SU-DHL-6 (cell line): ENCODE measurements around the gene SYTL2.
A peak's percentile ranks its signal among the peaks of the same experiment; 100 is the strongest.

Experiments
- H2AFZ ChIP-seq: fragments of 200-600 bp; sonication (generic); 2 replicates; pipeline ENCODE4 v1.6.1; 2014; ENCODE audit warnings: low read depth, mild to moderate bottlenecking, moderate library complexity, mixed read lengths, antibody characterized with exemption, low read length; ENCODE audit not compliant: severe bottlenecking
- H3F3A ChIP-seq: fragments of 200-600 bp; shearing (Covaris generic); 2 replicates; pipeline ENCODE4 v1.6.0; 2016; ENCODE audit warnings: antibody characterized with exemption, mild to moderate bottlenecking; ENCODE audit not compliant: insufficient read depth
- H3K27ac ChIP-seq: fragments of 200-600 bp; sonication (generic); 2 replicates; pipeline ENCODE4 v1.5.1; 2016; ENCODE audit warnings: low read depth, mild to moderate bottlenecking, low read length, moderate library complexity, mixed read lengths
- H3K27me3 ChIP-seq: fragments of 200-600 bp; sonication (generic), shearing (Covaris generic); 2 replicates; pipeline ENCODE4 v1.6.0; 2014; ENCODE audit warnings: mild to moderate bottlenecking, low read length
- H3K36me3 ChIP-seq: fragments of 200-600 bp; sonication (generic); 2 replicates; pipeline ENCODE4 v1.6.1; 2014; ENCODE audit warnings: mild to moderate bottlenecking, low read length, mixed read lengths
- H3K4me2 ChIP-seq: fragments of 300-600, 200-600 bp; shearing (Covaris generic), sonication (generic); 2 replicates; pipeline ENCODE4 v1.6.0; 2014; ENCODE audit warnings: low read length, low read depth, mild to moderate bottlenecking; ENCODE audit not compliant: poor library complexity, severe bottlenecking
- H3K4me3 ChIP-seq: fragments of 200-600 bp; sonication (generic); 2 replicates; pipeline ENCODE4 v1.5.1; 2014; ENCODE audit warnings: antibody characterized with exemption, low read length, mild to moderate bottlenecking, mixed read lengths; ENCODE audit not compliant: insufficient read depth, poor library complexity, severe bottlenecking
- H3K79me2 ChIP-seq: fragments of 200-600 bp; sonication (generic); 2 replicates; pipeline ENCODE4 v1.6.1; 2014; ENCODE audit warnings: mild to moderate bottlenecking, low read length, moderate library complexity; ENCODE audit not compliant: insufficient read depth
- H3K9ac ChIP-seq: fragments of 200-600 bp; sonication (generic); 2 replicates; pipeline ENCODE4 v1.7.0; 2014; ENCODE audit warnings: mild to moderate bottlenecking, low read length
- H3K9me2 ChIP-seq: fragments of 200-600 bp; sonication (generic); replicated peaks from 2 replicates; pipeline ENCODE4 v1.6.1; 2014; ENCODE audit warnings: low read length; ENCODE audit not compliant: insufficient read depth
- H3K9me3 ChIP-seq: fragments of 200-600 bp; sonication (generic); 2 replicates; pipeline ENCODE4 v1.6.1; 2014; ENCODE audit warnings: low read length, mixed read lengths; ENCODE audit not compliant: insufficient read depth
- H4K20me1 ChIP-seq: fragments of 200-600 bp; sonication (generic); 2 replicates; pipeline ENCODE4 v1.6.1; 2014; ENCODE audit warnings: low read depth, mild to moderate bottlenecking, antibody characterized with exemption, low read length, moderate library complexity, mixed read lengths
- EZH2phosphoT487 ChIP-seq: fragments of 200-600 bp; sonication (generic), shearing (Covaris generic); conservative IDR thresholded peaks from 2 replicates; pipeline ENCODE4 v1.6.1; 2018; ENCODE audit warnings: mild to moderate bottlenecking, antibody characterized with exemption, low read length, moderate library complexity, mixed read lengths
- TF ChIP-seq, protein P1 (sequence below): fragments of 200-600 bp; sonication (generic); IDR thresholded peaks from one replicate; pipeline ENCODE4 v1.5.1; 2017; ENCODE audit warnings: antibody characterized with exemption, mild to moderate bottlenecking, low read length, moderate library complexity; ENCODE audit not compliant: insufficient read depth, poor library complexity, severe bottlenecking

The SYTL2 gene

DNA sequence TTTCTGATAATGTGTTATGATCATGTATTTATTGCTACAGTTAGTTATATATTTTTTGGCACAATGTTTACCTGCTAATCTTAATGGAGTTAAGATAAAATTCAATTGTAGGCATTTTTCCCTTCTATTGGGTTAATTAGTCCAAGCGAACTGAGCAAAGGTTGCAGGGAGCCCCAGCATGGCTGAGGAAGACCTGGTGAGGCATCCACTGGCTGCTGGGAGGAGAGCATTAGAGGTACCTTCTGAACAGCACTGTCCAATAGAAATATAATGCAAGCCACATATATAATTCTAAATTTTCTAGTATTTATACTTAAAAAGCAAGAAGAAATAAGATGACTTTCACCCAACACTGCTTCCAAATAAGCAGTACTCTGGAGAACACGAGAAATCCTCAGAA is 163.9 kb downstream of the SYTL2 start:
- Histone ChIP-seq H3K4me2 (peak overlapping the region; percentile 96), H3K27me3 (no peaks in the 10 kb centered on the region), H4K20me1 (no peaks in the 10 kb centered on the region), H3K9me2 (no peaks in the 10 kb centered on the region), H3K79me2 (peaks cover 17% of the 10 kb centered on the region), H3K9ac (peak overlapping the region; percentile 71), H3K9me3 (no peaks in the 10 kb centered on the region), H3K27ac (peak overlapping the region; percentile 57; the same call in 1 of the 2 replicates), H3K4me3 (peak overlapping the region; percentile 81), H3K36me3 (no peaks in the 10 kb centered on the region), H3F3A (peaks cover 16% of the 10 kb centered on the region), H2AFZ (peak overlapping the region; percentile 81)
- TF ChIP-seq EZH2phosphoT487, result no peak
- TF ChIP-seq, protein P1, sequence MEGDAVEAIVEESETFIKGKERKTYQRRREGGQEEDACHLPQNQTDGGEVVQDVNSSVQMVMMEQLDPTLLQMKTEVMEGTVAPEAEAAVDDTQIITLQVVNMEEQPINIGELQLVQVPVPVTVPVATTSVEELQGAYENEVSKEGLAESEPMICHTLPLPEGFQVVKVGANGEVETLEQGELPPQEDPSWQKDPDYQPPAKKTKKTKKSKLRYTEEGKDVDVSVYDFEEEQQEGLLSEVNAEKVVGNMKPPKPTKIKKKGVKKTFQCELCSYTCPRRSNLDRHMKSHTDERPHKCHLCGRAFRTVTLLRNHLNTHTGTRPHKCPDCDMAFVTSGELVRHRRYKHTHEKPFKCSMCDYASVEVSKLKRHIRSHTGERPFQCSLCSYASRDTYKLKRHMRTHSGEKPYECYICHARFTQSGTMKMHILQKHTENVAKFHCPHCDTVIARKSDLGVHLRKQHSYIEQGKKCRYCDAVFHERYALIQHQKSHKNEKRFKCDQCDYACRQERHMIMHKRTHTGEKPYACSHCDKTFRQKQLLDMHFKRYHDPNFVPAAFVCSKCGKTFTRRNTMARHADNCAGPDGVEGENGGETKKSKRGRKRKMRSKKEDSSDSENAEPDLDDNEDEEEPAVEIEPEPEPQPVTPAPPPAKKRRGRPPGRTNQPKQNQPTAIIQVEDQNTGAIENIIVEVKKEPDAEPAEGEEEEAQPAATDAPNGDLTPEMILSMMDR, result no peak
